ENCODE measurements around the gene TEX264. TPM values are rescaled to one million over a fixed set of nuclear protein-coding genes. Genes with fewer than 3 reads are reported as not detected.

The TEX264 gene
- total and polyA plus RNA-seq, 8 donors, result 18.7 to 73.0 (median 37.3) TPM

DNA sequence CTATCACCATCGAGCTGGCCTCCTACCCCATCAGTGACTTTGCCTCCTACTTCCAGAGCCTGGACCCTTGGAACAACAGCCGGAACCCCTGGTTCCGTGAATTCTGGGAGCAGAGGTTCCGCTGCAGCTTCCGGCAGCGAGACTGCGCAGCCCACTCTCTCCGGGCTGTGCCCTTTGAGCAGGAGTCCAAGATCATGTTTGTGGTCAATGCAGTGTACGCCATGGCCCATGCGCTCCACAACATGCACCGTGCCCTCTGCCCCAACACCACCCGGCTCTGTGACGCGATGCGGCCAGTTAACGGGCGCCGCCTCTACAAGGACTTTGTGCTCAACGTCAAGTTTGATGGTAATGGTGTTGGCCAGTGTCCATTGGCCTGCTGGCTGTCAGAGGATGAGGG is 41.9 kb downstream of the TEX264 start:
- intact Hi-C loops (cut with DNase I; ENCODE audit: low total_unique reads), result no loop called here
- Histone ChIP-seq H3K27me3 (peaks cover 0 to 9% (median 0%) of the 10 kb centered on the region in 3 donors), H3K36me3 (no peaks in the 10 kb centered on the region), H3K9me3 (no peaks in the 10 kb centered on the region), H3K27ac (no peak overlapping the region), H3K4me3 (no peak overlapping the region), H3K4me1 (no peaks in the 10 kb centered on the region)
- TF ChIP-seq POLR2A (IDR thresholded peaks at IDR 0.05) (no peak), EP300 (IDR thresholded peaks at IDR 0.05) (no peak), POLR2AphosphoS5 (IDR thresholded peaks at IDR 0.05) (no peak)
- TF ChIP-seq, protein P1, sequence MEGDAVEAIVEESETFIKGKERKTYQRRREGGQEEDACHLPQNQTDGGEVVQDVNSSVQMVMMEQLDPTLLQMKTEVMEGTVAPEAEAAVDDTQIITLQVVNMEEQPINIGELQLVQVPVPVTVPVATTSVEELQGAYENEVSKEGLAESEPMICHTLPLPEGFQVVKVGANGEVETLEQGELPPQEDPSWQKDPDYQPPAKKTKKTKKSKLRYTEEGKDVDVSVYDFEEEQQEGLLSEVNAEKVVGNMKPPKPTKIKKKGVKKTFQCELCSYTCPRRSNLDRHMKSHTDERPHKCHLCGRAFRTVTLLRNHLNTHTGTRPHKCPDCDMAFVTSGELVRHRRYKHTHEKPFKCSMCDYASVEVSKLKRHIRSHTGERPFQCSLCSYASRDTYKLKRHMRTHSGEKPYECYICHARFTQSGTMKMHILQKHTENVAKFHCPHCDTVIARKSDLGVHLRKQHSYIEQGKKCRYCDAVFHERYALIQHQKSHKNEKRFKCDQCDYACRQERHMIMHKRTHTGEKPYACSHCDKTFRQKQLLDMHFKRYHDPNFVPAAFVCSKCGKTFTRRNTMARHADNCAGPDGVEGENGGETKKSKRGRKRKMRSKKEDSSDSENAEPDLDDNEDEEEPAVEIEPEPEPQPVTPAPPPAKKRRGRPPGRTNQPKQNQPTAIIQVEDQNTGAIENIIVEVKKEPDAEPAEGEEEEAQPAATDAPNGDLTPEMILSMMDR (IDR thresholded peaks at IDR 0.05), result no peak
- WGBS, 5 donors, result 94 to 95% (median 95%) methylated on average over 14 to 19 of the region's 19 CpGs
- peak in 1 of 2 donors; percentile 0 for DNase-seq

GRCh38 chr3:51715231-51715976 is 44.4 kb downstream of the TEX264 start:
- 90 to 94% (median 94%) methylated on average over 26 to 36 of the region's 36 CpGs for WGBS, 5 donors
- Histone ChIP-seq H3K36me3 (no peaks in the 10 kb centered on the region), H3K9me3 (no peaks in the 10 kb centered on the region), H3K27ac (no peak overlapping the region), H3K4me1 (peaks cover 0 to 6% (median 2%) of the 10 kb centered on the region in 4 donors), H3K4me3 (no peak overlapping the region), H3K27me3 (peaks cover 0 to 10% (median 0%) of the 10 kb centered on the region in 3 donors)
- TF ChIP-seq POLR2AphosphoS5 (IDR thresholded peaks at IDR 0.05), result no peak
- TF ChIP-seq, protein P1 (IDR thresholded peaks at IDR 0.05), result no peak
- TF ChIP-seq POLR2A (IDR thresholded peaks at IDR 0.05), result no peak
- TF ChIP-seq EP300 (IDR thresholded peaks at IDR 0.05), result no peak
- DNase-seq, result peak in 1 of 2 donors; percentile 24
- intact Hi-C loops (cut with DNase I; ENCODE audit: low total_unique reads), result loop anchor here (5.0 kb wide), 1 partner anchor 87 kb away; no protein-coding TSS in a partner anchor

GRCh38 chr3:51715977-51716294 is 44.9 kb downstream of the TEX264 start:
- 95 to 99% (median 97%) methylated on average over 8 of the region's 8 CpGs for WGBS, 5 donors
- DNase-seq, result no peak
- H3K36me3 ChIP-seq, result no peaks in the 10 kb centered on the region
- peaks cover 0 to 6% (median 2%) of the 10 kb centered on the region in 4 donors for H3K4me1 ChIP-seq
- H3K9me3 ChIP-seq, result no peaks in the 10 kb centered on the region
- TF ChIP-seq POLR2AphosphoS5 (IDR thresholded peaks at IDR 0.05) (no peak), POLR2A (IDR thresholded peaks at IDR 0.05) (no peak), EP300 (IDR thresholded peaks at IDR 0.05) (no peak)
- TF ChIP-seq, protein P1 (IDR thresholded peaks at IDR 0.05), result no peak
- intact Hi-C loops (cut with DNase I; ENCODE audit: low total_unique reads), result loop anchor here (5.0 kb wide), 1 partner anchor 86 kb away; no protein-coding TSS in a partner anchor
- H3K27me3 ChIP-seq, result peaks cover 0 to 10% (median 0%) of the 10 kb centered on the region in 3 donors
- H3K4me3 ChIP-seq, result no peak overlapping the region
- H3K27ac ChIP-seq, result no peak overlapping the region

DNA sequence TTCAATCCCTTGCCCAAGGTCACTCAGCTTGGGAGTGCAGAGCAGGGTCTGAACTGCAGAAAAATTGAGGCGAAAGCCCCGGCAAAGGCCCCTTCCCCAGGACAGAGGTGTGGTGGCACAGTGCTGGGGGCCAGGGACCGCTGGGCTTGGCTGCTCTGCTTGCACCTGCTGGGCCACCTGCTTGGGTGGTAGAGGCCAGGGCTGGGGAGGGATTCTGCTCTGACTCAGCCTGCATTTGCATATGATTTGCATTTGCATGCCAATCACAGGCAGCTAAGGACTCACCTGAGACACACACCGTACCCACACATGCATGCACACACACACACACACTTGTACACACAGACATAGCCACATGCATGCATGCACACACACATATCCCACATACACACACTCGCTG is 45.8 kb downstream of the TEX264 start:
- Histone ChIP-seq H3K27me3 (peaks cover 0 to 10% (median 0%) of the 10 kb centered on the region in 3 donors), H3K36me3 (no peaks in the 10 kb centered on the region), H3K4me3 (no peak overlapping the region), H3K27ac (no peak overlapping the region), H3K9me3 (no peaks in the 10 kb centered on the region), H3K4me1 (peaks cover 0 to 6% (median 2%) of the 10 kb centered on the region in 4 donors)
- no peak for DNase-seq
- TF ChIP-seq EP300 (IDR thresholded peaks at IDR 0.05), result no peak
- no peak for TF ChIP-seq POLR2A (IDR thresholded peaks at IDR 0.05)
- TF ChIP-seq, protein P1 (IDR thresholded peaks at IDR 0.05), result no peak
- TF ChIP-seq POLR2AphosphoS5 (IDR thresholded peaks at IDR 0.05), result no peak
- intact Hi-C loops (cut with DNase I; ENCODE audit: low total_unique reads), result loop anchor here (5.0 kb wide), 1 partner anchor 85 kb away; no protein-coding TSS in a partner anchor
- 72 to 88% (median 87%) methylated on average over 4 to 5 of the region's 5 CpGs for WGBS, 5 donors

Data from stomach (tissue), 9 donors.